ENCODE data around the gene MLEC. TPM values are rescaled to one million over a fixed set of nuclear protein-coding genes. Genes with fewer than 3 reads are reported as not detected.
A peak's percentile ranks its signal among the peaks of the same experiment; 100 is the strongest.

Gene MLEC
- total RNA-seq, 2 donors from 2014 or later: 331 to 500 TPM

DNA sequence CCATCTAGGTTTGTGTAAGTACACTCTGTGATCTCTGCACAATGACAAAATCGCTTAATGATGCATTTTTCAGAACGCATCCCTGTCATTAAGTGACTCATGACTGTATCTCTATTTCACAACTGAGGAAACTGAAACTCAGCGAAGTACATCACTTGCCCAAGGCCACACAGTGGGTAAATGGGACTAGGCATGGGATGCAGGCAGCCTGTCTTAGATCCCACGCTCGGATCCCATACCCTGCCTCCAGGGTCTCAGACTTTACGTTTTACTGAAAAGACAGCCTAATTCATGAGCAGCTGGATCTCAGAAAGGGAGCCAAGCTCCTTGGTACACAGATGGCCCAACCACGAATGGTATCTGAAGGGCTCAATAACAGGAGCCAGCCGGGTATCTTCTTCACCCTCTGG lies 2.4 kb upstream of the MLEC start:
- Histone ChIP-seq H3K27me3 (no peaks in the 10 kb centered on the region), H3K27ac (no peak overlapping the region), H3K9ac (ENCODE audit: low read depth in 2 of 2, low read length in 2 of 2) (no peak overlapping the region), H3K9me3 (no peaks in the 10 kb centered on the region), H3K4me3 (no peak overlapping the region), H3K36me3 (no peaks in the 10 kb centered on the region), H3K4me1 (peaks cover under 1% of the 10 kb centered on the region)
- TF ChIP-seq, protein P1, sequence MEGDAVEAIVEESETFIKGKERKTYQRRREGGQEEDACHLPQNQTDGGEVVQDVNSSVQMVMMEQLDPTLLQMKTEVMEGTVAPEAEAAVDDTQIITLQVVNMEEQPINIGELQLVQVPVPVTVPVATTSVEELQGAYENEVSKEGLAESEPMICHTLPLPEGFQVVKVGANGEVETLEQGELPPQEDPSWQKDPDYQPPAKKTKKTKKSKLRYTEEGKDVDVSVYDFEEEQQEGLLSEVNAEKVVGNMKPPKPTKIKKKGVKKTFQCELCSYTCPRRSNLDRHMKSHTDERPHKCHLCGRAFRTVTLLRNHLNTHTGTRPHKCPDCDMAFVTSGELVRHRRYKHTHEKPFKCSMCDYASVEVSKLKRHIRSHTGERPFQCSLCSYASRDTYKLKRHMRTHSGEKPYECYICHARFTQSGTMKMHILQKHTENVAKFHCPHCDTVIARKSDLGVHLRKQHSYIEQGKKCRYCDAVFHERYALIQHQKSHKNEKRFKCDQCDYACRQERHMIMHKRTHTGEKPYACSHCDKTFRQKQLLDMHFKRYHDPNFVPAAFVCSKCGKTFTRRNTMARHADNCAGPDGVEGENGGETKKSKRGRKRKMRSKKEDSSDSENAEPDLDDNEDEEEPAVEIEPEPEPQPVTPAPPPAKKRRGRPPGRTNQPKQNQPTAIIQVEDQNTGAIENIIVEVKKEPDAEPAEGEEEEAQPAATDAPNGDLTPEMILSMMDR (IDR thresholded peaks at IDR 0.05): no peak
- intact Hi-C loops (cut with DNase I): no loop called here
- DNase-seq: no peak

DNA sequence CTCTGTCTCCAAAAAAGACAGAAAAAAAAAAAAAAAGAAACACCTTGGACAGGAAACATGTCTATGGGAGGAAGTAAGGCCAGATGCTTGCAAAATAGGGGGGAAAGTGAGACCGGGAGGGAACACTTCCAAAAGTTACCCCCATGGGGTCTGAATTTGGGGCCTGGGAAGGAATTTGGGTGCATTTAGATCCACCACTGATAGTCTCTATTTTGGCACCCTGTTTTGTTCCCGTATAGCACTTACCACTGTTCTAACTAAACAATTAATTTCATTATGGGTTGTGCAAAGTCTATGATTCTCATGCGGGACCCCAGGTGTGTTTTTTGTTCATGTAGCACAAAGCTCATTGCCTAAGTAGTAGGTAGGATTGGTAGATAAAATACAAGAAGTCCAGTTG lies 1.4 kb upstream of the MLEC start:
- H3K4me1 ChIP-seq: peaks cover 4% of the 10 kb centered on the region
- no peaks in the 10 kb centered on the region for H3K27me3 ChIP-seq
- DNase-seq: no peak
- H3K9ac ChIP-seq (ENCODE audit: low read depth in 2 of 2, low read length in 2 of 2): no peak overlapping the region
- intact Hi-C loops (cut with DNase I): no loop called here
- H3K27ac ChIP-seq: peak overlapping the region; percentile 89
- no peaks in the 10 kb centered on the region for H3K36me3 ChIP-seq
- no peak overlapping the region for H3K4me3 ChIP-seq
- TF ChIP-seq, protein P1 (IDR thresholded peaks at IDR 0.05): no peak
- H3K9me3 ChIP-seq: no peaks in the 10 kb centered on the region

DNA sequence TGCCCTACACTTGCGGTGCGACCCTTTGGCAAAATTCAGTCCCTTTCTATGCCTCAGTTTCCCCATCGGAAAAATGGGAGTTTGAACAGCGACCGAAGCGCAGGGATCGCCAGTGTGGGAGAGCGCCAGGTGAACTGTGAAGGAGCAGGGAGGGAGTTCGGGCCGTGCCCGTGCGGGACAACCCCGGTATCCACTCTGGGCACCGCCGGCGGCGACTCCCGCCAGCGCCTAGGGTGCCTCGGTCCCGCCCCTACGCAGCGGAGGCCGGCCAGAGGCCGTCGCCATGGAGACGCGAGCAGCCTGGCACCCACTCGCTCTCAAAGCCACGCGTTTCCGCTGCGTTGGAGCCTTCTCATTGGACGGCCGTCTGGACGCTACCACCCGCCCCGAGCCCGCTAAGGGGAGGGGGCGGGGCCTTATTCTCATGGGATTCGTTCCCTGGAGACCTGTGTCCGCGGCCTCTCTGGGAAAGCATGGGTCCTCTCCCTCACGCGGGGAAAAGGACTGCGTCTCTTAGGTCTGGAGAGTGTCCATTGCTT lies 729 bp upstream of the MLEC start:
- H3K27me3 ChIP-seq: no peaks in the 10 kb centered on the region
- peaks cover 4% of the 10 kb centered on the region for H3K4me1 ChIP-seq
- H3K36me3 ChIP-seq: no peaks in the 10 kb centered on the region
- peak overlapping the region; percentile 89 for H3K27ac ChIP-seq
- H3K9ac ChIP-seq (ENCODE audit: low read depth in 2 of 2, low read length in 2 of 2): peak overlapping the region; percentile 72 to 88
- peak overlapping the region; percentile 94 for H3K4me3 ChIP-seq
- peak; percentile 98 for DNase-seq
- TF ChIP-seq, protein P1 (IDR thresholded peaks at IDR 0.05): no peak
- H3K9me3 ChIP-seq: no peaks in the 10 kb centered on the region
- intact Hi-C loops (cut with DNase I): no loop called here

DNA sequence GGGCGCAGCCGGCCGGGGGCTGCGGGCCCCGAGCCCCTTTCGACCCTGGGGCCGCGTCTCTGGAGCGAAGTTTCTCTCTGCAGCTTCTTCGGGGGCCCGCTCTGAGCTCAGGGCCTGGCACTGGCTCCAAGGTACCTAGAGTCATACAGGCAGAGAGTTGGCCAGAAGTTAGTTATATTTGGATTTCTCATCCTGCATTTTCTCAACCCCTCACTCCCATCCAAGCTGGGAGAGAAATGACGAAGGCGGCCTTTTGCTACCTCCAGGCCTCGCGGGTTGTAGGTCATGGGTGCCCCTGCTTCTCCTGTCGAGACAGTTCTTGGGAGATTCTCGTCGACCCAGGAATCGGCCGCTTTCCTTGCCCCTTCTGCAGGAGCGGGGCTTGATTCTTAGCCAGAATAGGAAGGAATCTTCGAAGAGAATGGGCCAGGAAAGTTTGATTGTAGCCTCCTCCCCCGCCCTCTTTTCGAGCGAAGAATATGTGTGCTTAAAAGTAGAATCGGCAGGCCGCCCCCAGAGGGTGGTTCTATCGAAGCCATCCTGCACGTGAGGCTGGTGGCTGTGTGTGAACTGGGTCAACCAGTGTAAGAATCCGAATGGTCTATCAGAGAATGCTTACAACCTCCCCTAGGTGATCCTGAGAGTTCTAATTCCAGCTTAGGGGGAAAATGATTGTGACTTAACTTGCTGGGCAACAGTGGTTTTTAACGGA lies 785 bp downstream of the MLEC start:
- peak; percentile 63 for DNase-seq
- Histone ChIP-seq H3K27ac (peak overlapping the region; percentile 89), H3K9me3 (no peaks in the 10 kb centered on the region), H3K36me3 (no peaks in the 10 kb centered on the region), H3K9ac (ENCODE audit: low read depth in 2 of 2, low read length in 2 of 2) (peak overlapping the region; percentile 80 to 87), H3K4me3 (peak overlapping the region; percentile 94), H3K27me3 (no peaks in the 10 kb centered on the region), H3K4me1 (peaks cover 16% of the 10 kb centered on the region)
- TF ChIP-seq, protein P1 (IDR thresholded peaks at IDR 0.05): no peak
- intact Hi-C loops (cut with DNase I): no loop called here

DNA sequence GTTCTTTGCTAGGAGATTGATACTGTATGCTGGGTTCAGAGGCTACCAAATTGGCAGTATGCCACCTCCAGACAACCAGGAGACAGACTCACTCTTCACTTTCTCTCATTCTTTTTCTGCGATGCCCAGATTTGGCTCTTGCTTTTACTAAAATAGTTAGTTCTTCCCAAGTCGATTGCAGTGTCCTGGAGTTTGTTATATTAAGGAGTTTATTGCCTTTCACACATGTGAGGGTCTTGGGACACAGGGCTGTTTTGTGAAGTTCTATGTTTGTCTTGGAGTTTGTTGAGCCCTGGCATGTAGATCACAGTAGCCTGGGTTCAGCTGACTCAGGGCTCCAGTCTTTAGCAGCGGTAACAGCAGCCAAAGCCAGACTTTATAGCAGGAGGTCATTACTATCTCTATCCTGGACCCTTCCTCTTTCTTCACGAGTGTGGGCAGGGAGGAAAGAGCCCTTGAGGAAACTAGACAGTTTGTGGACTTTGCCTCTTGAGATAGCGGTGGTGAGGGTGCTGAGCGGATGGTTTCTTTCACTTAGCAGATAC lies 1.6 kb downstream of the MLEC start:
- H3K27me3 ChIP-seq: no peaks in the 10 kb centered on the region
- intact Hi-C loops (cut with DNase I): no loop called here
- peak overlapping the region; percentile 94 for H3K4me3 ChIP-seq
- peak; percentile 70 for DNase-seq
- TF ChIP-seq, protein P1 (IDR thresholded peaks at IDR 0.05): no peak
- no peaks in the 10 kb centered on the region for H3K9me3 ChIP-seq
- peaks cover 18% of the 10 kb centered on the region for H3K4me1 ChIP-seq
- peak overlapping the region; percentile 89 for H3K27ac ChIP-seq
- H3K9ac ChIP-seq (ENCODE audit: low read depth in 2 of 2, low read length in 2 of 2): peak overlapping the region; percentile 80 to 87
- H3K36me3 ChIP-seq: no peaks in the 10 kb centered on the region
